ENCODE results near the gene VAMP5. TPM values are rescaled to one million over a fixed set of nuclear protein-coding genes. Genes with fewer than 3 reads are reported as not detected.

The VAMP5 gene
- total and polyA plus RNA-seq, 10 of the 15 experiments (the other 5 are each of a cell fraction or from before 2014, with no cell fraction given) = 3.8 to 52.7 (median 24.1) TPM

GRCh38 chr2:85561280-85562212 lies 22.7 kb upstream of the VAMP5 start, which contains the start of gene GGCX (continued):
- TF ChIP-seq E2F8 (IDR thresholded peaks at IDR 0.05; ENCODE audit: low read depth, partially characterized antibody) (no peak), SUPT20H (IDR thresholded peaks at IDR 0.05; ENCODE audit: borderline replicate concordance, control insufficient read depth, low read depth, low read length) (no peak), EED (IDR thresholded peaks at IDR 0.05; ENCODE audit: low read depth) (peak; percentile 16; the same call in 1 of the 2 replicates), ZNF217 (IDR thresholded peaks at IDR 0.05) (no peak), SIN3A (IDR thresholded peaks at IDR 0.05; ENCODE audit: low read depth, low read length) (0 out of 2 replicates have a peak, but pooled peaks have one; percentile 62), SMC3 (IDR thresholded peaks at IDR 0.05; ENCODE audit: borderline replicate concordance, low read length) (no peak), TCF7 (IDR thresholded peaks at IDR 0.05; ENCODE audit: borderline replicate concordance) (no peak), ZZZ3 (IDR thresholded peaks at IDR 0.05; ENCODE audit: control insufficient read depth, insufficient read length, low read depth) (no peak), CEBPB (IDR thresholded peaks at IDR 0.05; ENCODE audit: borderline replicate concordance in 1 of 2, low read depth in 2 of 2, low read length in 2 of 2) (no peak), SUZ12 (IDR thresholded peaks at IDR 0.05; ENCODE audit: unreplicated experiment) (no peak), MTA2 (IDR thresholded peaks at IDR 0.05; ENCODE audit: low read depth) (0 out of 2 replicates have a peak, but pooled peaks have one; percentile 32), PRDM15 (CRISPR knock-in tag; IDR thresholded peaks at IDR 0.05) (no peak), IKZF1 (conservative IDR thresholded peaks at IDR 0.05) (peak; percentile 65), MXI1 (IDR thresholded peaks at IDR 0.05; ENCODE audit: low read depth, low read length) (peak; percentile 65; the same call in 1 of the 2 replicates), EGR1 (IDR thresholded peaks at IDR 0.05; ENCODE audit: borderline replicate concordance in 1 of 2, low read depth in 2 of 2, low read length in 2 of 2) (peak in 1 of 2 experiments; percentile 69; a peak in 1 of 3 replicates), SREBF2 (IDR thresholded peaks at IDR 0.05; ENCODE audit: low read length) (no peak), EP300 (IDR thresholded peaks at IDR 0.05; ENCODE audit: borderline replicate concordance in 1 of 2, control insufficient read depth in 1 of 2, low read depth in 2 of 2, low read length in 2 of 2) (0 out of 4 replicates have a peak, but pooled peaks of 1 of the 2 experiments have one; percentile 14), GATAD2B (conservative IDR thresholded peaks at IDR 0.05; ENCODE audit: low read depth) (no peak; the same call in 1 of the 2 replicates)
- TF ChIP-seq, protein P1, sequence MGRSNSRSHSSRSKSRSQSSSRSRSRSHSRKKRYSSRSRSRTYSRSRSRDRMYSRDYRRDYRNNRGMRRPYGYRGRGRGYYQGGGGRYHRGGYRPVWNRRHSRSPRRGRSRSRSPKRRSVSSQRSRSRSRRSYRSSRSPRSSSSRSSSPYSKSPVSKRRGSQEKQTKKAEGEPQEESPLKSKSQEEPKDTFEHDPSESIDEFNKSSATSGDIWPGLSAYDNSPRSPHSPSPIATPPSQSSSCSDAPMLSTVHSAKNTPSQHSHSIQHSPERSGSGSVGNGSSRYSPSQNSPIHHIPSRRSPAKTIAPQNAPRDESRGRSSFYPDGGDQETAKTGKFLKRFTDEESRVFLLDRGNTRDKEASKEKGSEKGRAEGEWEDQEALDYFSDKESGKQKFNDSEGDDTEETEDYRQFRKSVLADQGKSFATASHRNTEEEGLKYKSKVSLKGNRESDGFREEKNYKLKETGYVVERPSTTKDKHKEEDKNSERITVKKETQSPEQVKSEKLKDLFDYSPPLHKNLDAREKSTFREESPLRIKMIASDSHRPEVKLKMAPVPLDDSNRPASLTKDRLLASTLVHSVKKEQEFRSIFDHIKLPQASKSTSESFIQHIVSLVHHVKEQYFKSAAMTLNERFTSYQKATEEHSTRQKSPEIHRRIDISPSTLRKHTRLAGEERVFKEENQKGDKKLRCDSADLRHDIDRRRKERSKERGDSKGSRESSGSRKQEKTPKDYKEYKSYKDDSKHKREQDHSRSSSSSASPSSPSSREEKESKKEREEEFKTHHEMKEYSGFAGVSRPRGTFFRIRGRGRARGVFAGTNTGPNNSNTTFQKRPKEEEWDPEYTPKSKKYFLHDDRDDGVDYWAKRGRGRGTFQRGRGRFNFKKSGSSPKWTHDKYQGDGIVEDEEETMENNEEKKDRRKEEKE (IDR thresholded peaks at IDR 0.05) = no peak

All from GM12878 (cell line).